Endothelial cell of umbilical vein (primary cell): ENCODE results near the gene RAPGEF3. TPM values are rescaled to one million over a fixed set of nuclear protein-coding genes. Genes with fewer than 3 reads are reported as not detected.

Experiments used
- BruUV-seq: library from RNA; stranded (reverse); fragments of 400-500 nt; replicated peaks from 2 replicates; lab custom pipeline; 2021; lab: Mats Ljungman, UMichigan
- CTCF ChIA-PET: fragments of 300-600, 350-600 bp; sonication (Branson Sonifier 250); formaldehyde crosslinking; loops from one replicate; lab custom pipeline; 2021; ENCODE audit warnings: antibody characterized with exemption, inconsistent platforms; lab: Charles Lee
- POLR2A ChIA-PET: fragments of 300-600, 350-600 bp; sonication (Branson Sonifier 250); formaldehyde crosslinking; loops from one replicate; lab custom pipeline; 2021; ENCODE audit warnings: antibody characterized with exemption, inconsistent platforms; lab: Charles Lee
- DNase-seq: peaks from one replicate; pipeline ENCODE4 v3.0.0-alpha.2; 2011; ENCODE audit warnings: low read depth, low spot score
- FAIRE-seq: peaks from 2 replicates; lab custom pipeline; 2011; peaks lifted over from hg19 to GRCh38; lab: Jason Lieb, UNC
- H2AFZ ChIP-seq: 2 replicates; pipeline ENCODE4 v1.6.0; 2012; ENCODE audit warnings: low read depth, low read length, control low read depth, inconsistent platforms
- H3K27ac ChIP-seq: 2 replicates; pipeline ENCODE4 v1.5.1; 2011; ENCODE audit warnings: low read depth, mild to moderate bottlenecking, control low read depth, low read length, moderate library complexity; ENCODE audit not compliant: insufficient read depth
- H3K27me3 ChIP-seq, 2 experiments: 2 replicates each; pipeline versions ENCODE4 v1.6.0 to v1.6.1; 2011; ENCODE audit warnings: low read length in 2 of 2, mixed read lengths in 1 of 2; ENCODE audit not compliant: control insufficient read depth in 2 of 2, insufficient read depth in 2 of 2
- H3K36me3 ChIP-seq, 2 experiments: 2 replicates in 1 of 2; 3 replicates in 1 of 2; pipeline ENCODE4 v1.5.1; 2011; ENCODE audit warnings: low read length in 2 of 2, mild to moderate bottlenecking in 1 of 2, moderate library complexity in 1 of 2; ENCODE audit not compliant: control insufficient read depth in 2 of 2, insufficient read depth in 2 of 2; ENCODE audit errors: extremely low read depth in 1 of 2
- H3K4me1 ChIP-seq: 3 replicates; pipeline ENCODE4 v1.5.1; 2011; ENCODE audit warnings: mild to moderate bottlenecking, low read length; ENCODE audit not compliant: control insufficient read depth, insufficient read depth; ENCODE audit errors: extremely low read depth
- H3K4me2 ChIP-seq: 2 replicates; pipeline ENCODE4 v1.6.1; 2011; ENCODE audit warnings: low read length, control low read depth, mixed read lengths; ENCODE audit not compliant: insufficient read depth
- H3K4me3 ChIP-seq, 3 experiments: fragments of 200-600 bp in 1 of 3; sonication (generic), shearing (Covaris generic) in 1 of 3; replicated peaks in 1 of 3; 2 replicates each; pipeline ENCODE4 v1.5.1; 2011 to 2016; ENCODE audit warnings: control low read depth in 3 of 3, low read length in 3 of 3, mild to moderate bottlenecking in 2 of 3, inconsistent platforms in 1 of 3, low read depth in 1 of 3, moderate library complexity in 1 of 3; ENCODE audit not compliant: insufficient read depth in 1 of 3
- H3K79me2 ChIP-seq: 2 replicates; pipeline ENCODE4 v1.6.0; 2012; ENCODE audit warnings: low read length, inconsistent platforms; ENCODE audit not compliant: control insufficient read depth, insufficient read depth
- H3K9ac ChIP-seq: replicated peaks from 2 replicates; pipeline ENCODE3; 2011; ENCODE audit warnings: low read length, control low read depth; ENCODE audit not compliant: insufficient read depth; ENCODE audit errors: extremely low read depth
- H3K9me1 ChIP-seq: replicated peaks from 3 replicates; pipeline ENCODE4 v1.6.0; 2011; ENCODE audit warnings: mild to moderate bottlenecking, low read length; ENCODE audit not compliant: control insufficient read depth, insufficient read depth; ENCODE audit errors: extremely low read depth
- H3K9me3 ChIP-seq: replicated peaks from 2 replicates; pipeline ENCODE4 v1.5.1; 2012; ENCODE audit warnings: low read length, inconsistent platforms; ENCODE audit not compliant: control insufficient read depth, insufficient read depth
- H4K20me1 ChIP-seq: replicated peaks from 2 replicates; pipeline ENCODE3; 2011; ENCODE audit warnings: mild to moderate bottlenecking, low read length; ENCODE audit not compliant: control insufficient read depth, insufficient read depth; ENCODE audit errors: extremely low read depth
- EZH2 ChIP-seq: IDR thresholded peaks from 2 replicates; pipeline ENCODE4 v1.6.1; 2012; ENCODE audit warnings: borderline replicate concordance, low read depth, mild to moderate bottlenecking, moderate library complexity, low read length, inconsistent platforms; ENCODE audit not compliant: severe bottlenecking
- FOS ChIP-seq: IDR thresholded peaks from 2 replicates; pipeline ENCODE4 v1.6.1; 2011; ENCODE audit warnings: mild to moderate bottlenecking, low read length, moderate library complexity, borderline replicate concordance; ENCODE audit not compliant: insufficient read depth
- GATA2 ChIP-seq: IDR thresholded peaks from 2 replicates; pipeline ENCODE4 v1.7.0; 2011; ENCODE audit warnings: low read depth, mild to moderate bottlenecking, moderate library complexity, mixed read lengths, low read length; ENCODE audit not compliant: insufficient read length, insufficient read depth
- JUN ChIP-seq: IDR thresholded peaks from 2 replicates; pipeline ENCODE4 v1.6.1; 2011; ENCODE audit warnings: borderline replicate concordance, low read depth; ENCODE audit not compliant: insufficient read length, insufficient read depth
- MYC ChIP-seq: IDR thresholded peaks from one replicate; pipeline ENCODE4 v1.6.1; 2011; ENCODE audit warnings: mild to moderate bottlenecking, low read depth, low read length
- POLR2A ChIP-seq: IDR thresholded peaks from 2 replicates; pipeline ENCODE4 v1.6.1; 2012; ENCODE audit warnings: low read depth, mild to moderate bottlenecking, control low read depth, low read length
- POLR2AphosphoS5 ChIP-seq: IDR thresholded peaks from 2 replicates; pipeline ENCODE4 v1.6.1; 2012; ENCODE audit warnings: low read depth, mild to moderate bottlenecking, control low read depth, low read length, moderate library complexity; ENCODE audit not compliant: insufficient read depth
- dilution Hi-C: fragments of 300-500 bp; cut with MboI; formaldehyde crosslinking; loops from one replicate; pipeline ENCODE4 v1.15.0; 2019; ENCODE audit warnings: low sequenced_read_pairs; ENCODE audit not compliant: extremely low pct_ligation_motif_present
- intact Hi-C: fragments of 100-400 bp; cut with micrococcal nuclease; formaldehyde crosslinking; loops from one replicate; pipeline ENCODE4 v1.10.0; 2022
- polyA plus RNA-seq, 4 experiments: library from polyadenylated mRNA; depleted of rRNA in 3 of 4; stranded (reverse) in 3 of 4; unstranded in 1 of 4; fragments of >200 nt; gene quantifications; 2 replicates each; pipeline versions ENCODE4 v1.2.1 to v1.2.3, GENCODE V29; 2011 to 2012; ENCODE audit warnings: missing spikeins in 1 of 4
- total RNA-seq: library from RNA; stranded (reverse); gene quantifications from 2 replicates; pipeline ENCODE4 v1.2.3, GENCODE V29; 2021
- TF ChIP-seq, protein P1 (sequence below): IDR thresholded peaks from 2 replicates; pipeline ENCODE4 v1.6.1; 2011; ENCODE audit not compliant: insufficient read depth, insufficient read length
- TF ChIP-seq, protein P2 (sequence below), 2 donors: IDR thresholded peaks; 1 replicate in 1 of 2; 2 replicates in 1 of 2; pipeline ENCODE4 v1.5.1; 2011; ENCODE audit warnings: low read length in 2 of 2, mild to moderate bottlenecking in 2 of 2, moderate library complexity in 2 of 2, control low read depth in 1 of 2, inconsistent platforms in 1 of 2, low read depth in 1 of 2; ENCODE audit not compliant: insufficient read depth in 1 of 2; ENCODE audit errors: extremely low read depth in 1 of 2

The RAPGEF3 gene
- total and polyA plus RNA-seq, 2 donors (not counting 3 experiments of a cell fraction or from before 2014, with no cell fraction given) = 34.5 to 55.1 TPM

DNA sequence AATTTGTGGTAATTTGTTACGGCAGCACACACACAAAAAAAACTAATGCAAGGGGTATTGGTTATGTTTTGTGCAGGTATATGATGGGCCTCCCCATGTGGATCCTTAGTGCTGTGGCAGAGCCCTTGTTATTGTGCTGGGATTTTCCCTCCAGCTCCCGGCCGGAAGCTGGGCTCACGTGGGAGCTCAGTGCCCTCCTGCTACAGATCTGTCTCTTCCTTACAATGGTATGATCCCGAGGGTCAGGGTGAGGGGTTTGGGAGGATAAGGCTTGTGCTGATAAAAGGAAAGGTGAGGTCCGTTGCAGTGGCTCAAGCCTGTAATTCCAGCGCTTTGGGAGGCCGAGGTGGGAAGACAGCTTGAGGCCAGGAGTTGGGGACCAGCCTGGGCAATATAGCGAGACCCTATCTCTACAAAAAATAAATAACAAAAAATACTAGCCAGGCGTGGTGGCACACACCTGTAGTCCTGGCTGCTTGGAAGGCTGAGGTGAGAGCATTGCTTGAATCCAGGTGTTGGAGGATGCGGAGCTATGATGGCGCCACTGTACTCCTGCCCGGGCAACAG is 13.5 kb upstream of the RAPGEF3 start:
- Histone ChIP-seq H3K4me2 (no peak overlapping the region), H3K27me3 (no peaks in the 10 kb centered on the region), H3K79me2 (no peaks in the 10 kb centered on the region), H2AFZ (peak overlapping the region; percentile 77), H3K27ac (no peak overlapping the region), H3K9me1 (no peaks in the 10 kb centered on the region), H3K4me3 (no peak overlapping the region), H3K36me3 (no peaks in the 10 kb centered on the region), H3K9me3 (no peaks in the 10 kb centered on the region), H3K4me1 (peaks cover 25% of the 10 kb centered on the region), H4K20me1 (no peaks in the 10 kb centered on the region), H3K9ac (no peak overlapping the region)
- ChIA-PET POLR2A (no interaction called here), CTCF (interaction anchor here (0.6 to 10.1 kb wide), 20 partner anchors 9 to 174 kb away, joined by 3 to 385 read pairs (median 3); partner anchors contain the start of gene RAPGEF3)
- no TSS peak for BruUV-seq
- no peak for FAIRE-seq
- dilution Hi-C loops = no loop called here
- no peak for DNase-seq
- TF ChIP-seq POLR2A (no peak), FOS (no peak), GATA2 (no peak), POLR2AphosphoS5 (no peak), EZH2 (no peak), JUN (no peak), MYC (no peak)
- TF ChIP-seq, protein P1, sequence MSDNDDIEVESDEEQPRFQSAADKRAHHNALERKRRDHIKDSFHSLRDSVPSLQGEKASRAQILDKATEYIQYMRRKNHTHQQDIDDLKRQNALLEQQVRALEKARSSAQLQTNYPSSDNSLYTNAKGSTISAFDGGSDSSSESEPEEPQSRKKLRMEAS = no peak
- TF ChIP-seq, protein P2, sequence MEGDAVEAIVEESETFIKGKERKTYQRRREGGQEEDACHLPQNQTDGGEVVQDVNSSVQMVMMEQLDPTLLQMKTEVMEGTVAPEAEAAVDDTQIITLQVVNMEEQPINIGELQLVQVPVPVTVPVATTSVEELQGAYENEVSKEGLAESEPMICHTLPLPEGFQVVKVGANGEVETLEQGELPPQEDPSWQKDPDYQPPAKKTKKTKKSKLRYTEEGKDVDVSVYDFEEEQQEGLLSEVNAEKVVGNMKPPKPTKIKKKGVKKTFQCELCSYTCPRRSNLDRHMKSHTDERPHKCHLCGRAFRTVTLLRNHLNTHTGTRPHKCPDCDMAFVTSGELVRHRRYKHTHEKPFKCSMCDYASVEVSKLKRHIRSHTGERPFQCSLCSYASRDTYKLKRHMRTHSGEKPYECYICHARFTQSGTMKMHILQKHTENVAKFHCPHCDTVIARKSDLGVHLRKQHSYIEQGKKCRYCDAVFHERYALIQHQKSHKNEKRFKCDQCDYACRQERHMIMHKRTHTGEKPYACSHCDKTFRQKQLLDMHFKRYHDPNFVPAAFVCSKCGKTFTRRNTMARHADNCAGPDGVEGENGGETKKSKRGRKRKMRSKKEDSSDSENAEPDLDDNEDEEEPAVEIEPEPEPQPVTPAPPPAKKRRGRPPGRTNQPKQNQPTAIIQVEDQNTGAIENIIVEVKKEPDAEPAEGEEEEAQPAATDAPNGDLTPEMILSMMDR (IDR thresholded peaks at IDR 0.05; ENCODE audit: extremely low read depth in 1 of 2, insufficient read depth in 1 of 2, low read depth in 1 of 2, low read length in 2 of 2) = no peak
- intact Hi-C loops = loop anchor here (2.0 kb wide), 1 partner anchor 121 kb away; no protein-coding TSS in a partner anchor
